Hematopoietic multipotent progenitor cell treated with erythropoietin and hydrocortisone succinate and interleukin-3 and kit ligand, for 8 days (in vitro differentiated cells): ENCODE measurements around the gene ZBTB4.
"Not testable (repeated sequence)": the region's sequence is repeated elsewhere in the genome, so short reads cannot be mapped to it uniquely, and the experiment has no call there.

Experiments used
- DNase-seq: peaks from one replicate; pipeline ENCODE4 v3.0.0-alpha.2; 2015

Gene ZBTB4

GRCh38 chr17:7493941-7494340 is 14.5 kb upstream of the ZBTB4 start:
- no peak for DNase-seq

GRCh38 chr17:7491583-7491982 is 12.2 kb upstream of the ZBTB4 start:
- DNase-seq: no peak

- DNase-seq: no peak
Measured at GRCh38 chr17:7490144-7490543, 10.7 kb upstream of the ZBTB4 start.

GRCh38 chr17:7486181-7486580 is 6.8 kb upstream of the ZBTB4 start:
- peak; percentile 14 for DNase-seq

- no peak for DNase-seq
Measured at GRCh38 chr17:7484919-7485377, 5.5 kb upstream of the ZBTB4 start.

- peak; percentile 97 for DNase-seq
Measured at GRCh38 chr17:7484067-7484918, 4.9 kb upstream of the ZBTB4 start, which contains the start of gene POLR2A. POLR2A (plus strand) TSS chr17:7484366.

GRCh38 chr17:7483255-7484066 is 4.0 kb upstream of the ZBTB4 start:
- peak; percentile 94 for DNase-seq

GRCh38 chr17:7482742-7483088 is 3.3 kb upstream of the ZBTB4 start:
- peak; percentile 33 for DNase-seq

- peak; percentile 25 for DNase-seq
Measured at GRCh38 chr17:7481842-7482741, 2.7 kb upstream of the ZBTB4 start.

GRCh38 chr17:7481275-7481674 is 1.8 kb upstream of the ZBTB4 start, which contains the start of gene SLC35G6:
SLC35G6 (plus strand) TSS chr17:7481446; CDS start chr17:7481517, 71 bp downstream.
- DNase-seq: not testable (repeated sequence)

- DNase-seq: no peak
Measured at GRCh38 chr17:7480089-7480384, 606 bp upstream of the ZBTB4 start.

- DNase-seq: peak; percentile 70
Measured at GRCh38 chr17:7478276-7479212, 887 bp downstream of the ZBTB4 start.

- DNase-seq: peak; percentile 48
Measured at GRCh38 chr17:7477392-7478275, 1.8 kb downstream of the ZBTB4 start.

- no peak for DNase-seq
Measured at GRCh38 chr17:7476951-7477350, 2.5 kb downstream of the ZBTB4 start.

- DNase-seq: no peak
Measured at GRCh38 chr17:7476494-7476893, 2.9 kb downstream of the ZBTB4 start.

GRCh38 chr17:7475764-7476422 is 3.5 kb downstream of the ZBTB4 start:
- DNase-seq: peak; percentile 94

GRCh38 chr17:7474767-7475166 is 4.7 kb downstream of the ZBTB4 start:
- not testable (repeated sequence) for DNase-seq

GRCh38 chr17:7471729-7472128 is 7.7 kb downstream of the ZBTB4 start:
- DNase-seq: no peak

GRCh38 chr17:7470457-7470973 is 8.9 kb downstream of the ZBTB4 start:
- not testable (repeated sequence) for DNase-seq

GRCh38 chr17:7469843-7470242 is 9.6 kb downstream of the ZBTB4 start:
- DNase-seq: not testable (repeated sequence)
